ENCODE data around the gene SYT6. TPM values are rescaled to one million over a fixed set of nuclear protein-coding genes. Genes with fewer than 3 reads are reported as not detected.

SYT6 gene
- total RNA-seq, 1 experiment from 2014 or later, result not detected

GRCh38 chr1:114089502-114090138 lies 64.0 kb downstream of the SYT6 start:
- H3K27ac Mint-ChIP-seq (ENCODE audit: unreplicated experiment), result no peak overlapping the region

GRCh38 chr1:114088392-114089299 lies 65.0 kb downstream of the SYT6 start:
- CTCF ChIA-PET, result no interaction called here
- BruUV-seq (replicated peaks), result no TSS peak
- DNase-seq, result no peak
- Mint-ChIP-seq H3K36me3 (ENCODE audit: insufficient read depth, unreplicated experiment) (no peaks in the 10 kb centered on the region), H3K4me1 (ENCODE audit: low read depth, unreplicated experiment) (no peaks in the 10 kb centered on the region), H3K9me3 (ENCODE audit: low read depth, unreplicated experiment) (no peaks in the 10 kb centered on the region), H3K4me3 (ENCODE audit: low read depth, unreplicated experiment) (no peak overlapping the region), H3K27ac (ENCODE audit: unreplicated experiment) (no peak overlapping the region), H3K27me3 (ENCODE audit: unreplicated experiment) (peaks cover 91% of the 10 kb centered on the region)
- no peak for TF ChIP-seq CTCF (IDR thresholded peaks at IDR 0.05; ENCODE audit: unreplicated experiment)
- intact Hi-C loops (cut with micrococcal nuclease; ENCODE audit: unreplicated experiment), result no loop called here

More at GRCh38 chr1:114089502-114090138, 64.0 kb downstream of the SYT6 start:
- TF ChIP-seq CTCF (IDR thresholded peaks at IDR 0.05; ENCODE audit: unreplicated experiment), result no peak
- DNase-seq, result no peak
- intact Hi-C loops (cut with micrococcal nuclease; ENCODE audit: unreplicated experiment), result loop anchor here (5.0 kb wide), 1 partner anchor 193 kb away; no protein-coding TSS in a partner anchor
- peaks cover 90% of the 10 kb centered on the region for H3K27me3 Mint-ChIP-seq (ENCODE audit: unreplicated experiment)
- H3K4me1 Mint-ChIP-seq (ENCODE audit: low read depth, unreplicated experiment), result no peaks in the 10 kb centered on the region
- no peaks in the 10 kb centered on the region for H3K36me3 Mint-ChIP-seq (ENCODE audit: insufficient read depth, unreplicated experiment)
- BruUV-seq (replicated peaks), result no TSS peak
- no peak overlapping the region for H3K4me3 Mint-ChIP-seq (ENCODE audit: low read depth, unreplicated experiment)
- CTCF ChIA-PET, result no interaction called here
- H3K9me3 Mint-ChIP-seq (ENCODE audit: low read depth, unreplicated experiment), result no peaks in the 10 kb centered on the region

- TF ChIP-seq CTCF (IDR thresholded peaks at IDR 0.05; ENCODE audit: unreplicated experiment), result no peak
- intact Hi-C loops (cut with micrococcal nuclease; ENCODE audit: unreplicated experiment), result no loop called here
- no TSS peak for BruUV-seq (replicated peaks)
- H3K9me3 Mint-ChIP-seq (ENCODE audit: low read depth, unreplicated experiment), result no peaks in the 10 kb centered on the region
- no peak overlapping the region for H3K4me3 Mint-ChIP-seq (ENCODE audit: low read depth, unreplicated experiment)
- H3K36me3 Mint-ChIP-seq (ENCODE audit: insufficient read depth, unreplicated experiment), result no peaks in the 10 kb centered on the region
- H3K4me1 Mint-ChIP-seq (ENCODE audit: low read depth, unreplicated experiment), result no peaks in the 10 kb centered on the region
- peaks cover 93% of the 10 kb centered on the region for H3K27me3 Mint-ChIP-seq (ENCODE audit: unreplicated experiment)
- no peak for DNase-seq
- CTCF ChIA-PET, result no interaction called here
- H3K27ac Mint-ChIP-seq (ENCODE audit: unreplicated experiment), result no peak overlapping the region
These were observed 66.2 kb downstream of the SYT6 start for GRCh38 chr1:114087495-114087894.

GRCh38 chr1:114086601-114087368 lies 66.9 kb downstream of the SYT6 start:
- no peak overlapping the region for H3K4me3 Mint-ChIP-seq (ENCODE audit: low read depth, unreplicated experiment)
- no peaks in the 10 kb centered on the region for H3K36me3 Mint-ChIP-seq (ENCODE audit: insufficient read depth, unreplicated experiment)
- H3K9me3 Mint-ChIP-seq (ENCODE audit: low read depth, unreplicated experiment), result no peaks in the 10 kb centered on the region
- no TSS peak for BruUV-seq (replicated peaks)
- intact Hi-C loops (cut with micrococcal nuclease; ENCODE audit: unreplicated experiment), result no loop called here
- TF ChIP-seq CTCF (IDR thresholded peaks at IDR 0.05; ENCODE audit: unreplicated experiment), result no peak
- no peak overlapping the region for H3K27ac Mint-ChIP-seq (ENCODE audit: unreplicated experiment)
- CTCF ChIA-PET, result no interaction called here
- H3K27me3 Mint-ChIP-seq (ENCODE audit: unreplicated experiment), result peaks cover 93% of the 10 kb centered on the region
- no peak for DNase-seq
- no peaks in the 10 kb centered on the region for H3K4me1 Mint-ChIP-seq (ENCODE audit: low read depth, unreplicated experiment)
